GM21786 (cell line): Measurements from ENCODE around the gene NACC2.

ENCODE experiments used
- ATAC-seq: cut with Tn5 transposase; IDR thresholded peaks from one replicate; pipeline ENCODE4 v1.9.1; 2021; ENCODE audit not compliant: unreplicated experiment

NACC2 gene

GRCh38 chr9:135985889-135986288 lies 109.2 kb downstream of the NACC2 start:
- ATAC-seq = no peak

GRCh38 chr9:135985459-135985774 lies 109.7 kb downstream of the NACC2 start:
- no peak for ATAC-seq

GRCh38 chr9:135984072-135984710 lies 110.9 kb downstream of the NACC2 start:
- no peak for ATAC-seq

GRCh38 chr9:135983208-135984071 lies 111.6 kb downstream of the NACC2 start:
- no peak for ATAC-seq

GRCh38 chr9:135982499-135983207 lies 112.4 kb downstream of the NACC2 start:
- ATAC-seq = no peak

- no peak for ATAC-seq
Observed at GRCh38 chr9:135980926-135981630, 114.0 kb downstream of the NACC2 start.

GRCh38 chr9:135979547-135980166 lies 115.4 kb downstream of the NACC2 start:
- ATAC-seq = no peak

- ATAC-seq = no peak
Observed at GRCh38 chr9:135978642-135979546, 116.2 kb downstream of the NACC2 start.

- no peak for ATAC-seq
Observed at GRCh38 chr9:135976944-135977343, 118.1 kb downstream of the NACC2 start.

- no peak for ATAC-seq
Observed at GRCh38 chr9:135976531-135976930, 118.6 kb downstream of the NACC2 start.

GRCh38 chr9:135975834-135976233 lies 119.3 kb downstream of the NACC2 start:
- ATAC-seq = no peak

GRCh38 chr9:135974220-135974573 lies 120.9 kb downstream of the NACC2 start:
- ATAC-seq = no peak

GRCh38 chr9:135973277-135974219 lies 121.5 kb downstream of the NACC2 start:
- ATAC-seq = no peak

GRCh38 chr9:135971892-135972291 lies 123.2 kb downstream of the NACC2 start:
- no peak for ATAC-seq

- ATAC-seq = no peak
Observed at GRCh38 chr9:135971111-135971766, 123.8 kb downstream of the NACC2 start.

GRCh38 chr9:135970128-135970815 lies 124.8 kb downstream of the NACC2 start:
- no peak for ATAC-seq

GRCh38 chr9:135969064-135969683 lies 125.9 kb downstream of the NACC2 start:
- no peak for ATAC-seq
